ENCODE data around the gene ATF7IP2. TPM values are rescaled to one million over a fixed set of nuclear protein-coding genes. Genes with fewer than 3 reads are reported as not detected.

Gene ATF7IP2, protein sequence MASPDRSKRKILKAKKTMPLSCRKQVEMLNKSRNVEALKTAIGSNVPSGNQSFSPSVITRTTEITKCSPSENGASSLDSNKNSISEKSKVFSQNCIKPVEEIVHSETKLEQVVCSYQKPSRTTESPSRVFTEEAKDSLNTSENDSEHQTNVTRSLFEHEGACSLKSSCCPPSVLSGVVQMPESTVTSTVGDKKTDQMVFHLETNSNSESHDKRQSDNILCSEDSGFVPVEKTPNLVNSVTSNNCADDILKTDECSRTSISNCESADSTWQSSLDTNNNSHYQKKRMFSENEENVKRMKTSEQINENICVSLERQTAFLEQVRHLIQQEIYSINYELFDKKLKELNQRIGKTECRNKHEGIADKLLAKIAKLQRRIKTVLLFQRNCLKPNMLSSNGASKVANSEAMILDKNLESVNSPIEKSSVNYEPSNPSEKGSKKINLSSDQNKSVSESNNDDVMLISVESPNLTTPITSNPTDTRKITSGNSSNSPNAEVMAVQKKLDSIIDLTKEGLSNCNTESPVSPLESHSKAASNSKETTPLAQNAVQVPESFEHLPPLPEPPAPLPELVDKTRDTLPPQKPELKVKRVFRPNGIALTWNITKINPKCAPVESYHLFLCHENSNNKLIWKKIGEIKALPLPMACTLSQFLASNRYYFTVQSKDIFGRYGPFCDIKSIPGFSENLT
- 10 to 100 TPM; 34.4 to 51.8 (median 43.2) TPM for total RNA-seq
- polyA plus RNA-seq: 10 to 100 TPM; 32.4 to 54.7 TPM
- long read RNA-seq, donor 1, transcript ATF7IP2-214 (3 exons, 576 nt): major isoform, 12 of 17 reads
- long read RNA-seq, donor 1, partial matches to known transcripts: 1 of 17 reads
- long read RNA-seq, donor 1, other reads (novel, unspliced or antisense): 4 of 17 reads
- long read RNA-seq, donor 2, transcript ATF7IP2-214 (3 exons, 576 nt): major isoform, 6 of 30 reads
- long read RNA-seq, donor 2, partial matches to known transcripts: 0 of 30 reads
- long read RNA-seq, donor 2, other reads (novel, unspliced or antisense): 13 of 30 reads
- long read RNA-seq, donor 3, transcript ATF7IP2-214 (3 exons, 576 nt): major isoform, 6 of 17 reads
- long read RNA-seq, donor 3, partial matches to known transcripts: 3 of 17 reads
- long read RNA-seq, donor 3, other reads (novel, unspliced or antisense): 6 of 17 reads

DNA sequence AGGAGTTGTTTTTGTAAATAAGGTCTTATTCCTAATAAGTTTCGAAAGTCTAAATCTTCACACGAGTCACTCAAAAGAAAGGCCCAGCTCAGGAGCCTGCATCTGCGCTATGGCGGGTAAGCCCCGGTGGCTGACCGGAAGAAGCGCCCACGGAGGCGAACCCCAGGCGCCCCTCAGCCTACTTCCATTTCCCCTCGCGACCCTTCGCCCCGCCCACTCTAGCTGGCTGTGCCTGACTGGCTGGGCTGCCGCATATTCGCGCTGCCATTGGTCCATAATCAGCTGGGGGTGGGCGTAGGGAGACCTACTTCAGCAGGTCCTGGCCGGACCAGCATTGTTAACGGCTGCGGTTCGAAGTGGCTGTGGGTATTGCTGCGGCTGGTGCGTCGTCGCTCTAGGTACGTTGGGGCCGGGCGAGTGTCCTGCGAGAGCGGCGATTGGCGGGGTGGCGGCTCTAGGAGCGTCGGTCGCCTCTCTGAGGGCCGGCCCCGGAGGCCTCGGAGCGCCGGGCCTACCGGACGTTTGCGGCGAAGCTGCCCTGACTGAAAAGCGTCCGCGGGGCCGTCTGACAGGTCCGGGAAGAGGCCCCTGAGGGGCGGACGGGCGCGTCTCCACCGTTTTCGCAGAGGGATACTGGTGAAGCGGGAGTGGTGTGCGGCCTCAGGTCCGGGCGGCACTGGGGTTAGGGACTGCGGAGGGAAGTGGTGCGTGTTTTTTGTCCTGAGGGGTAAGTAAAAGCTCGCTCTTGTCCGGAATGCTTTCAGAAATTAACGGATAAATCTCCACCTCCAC is at the start of gene ATF7IP2:
ATF7IP2 (plus strand) TSS at position 337 of the 792 bp plus-strand sequence. CDS start 44,560 bp downstream, outside the sequence.
- intact Hi-C loops (cut with DNase I): loop anchor here in 3 of 10 donors (2.0 to 10.0 kb wide), 4 partner anchors 19 to 441 kb away; no protein-coding TSS in a partner anchor
- ATAC-seq: peak; percentile 98 to 100 (median 99)

DNA sequence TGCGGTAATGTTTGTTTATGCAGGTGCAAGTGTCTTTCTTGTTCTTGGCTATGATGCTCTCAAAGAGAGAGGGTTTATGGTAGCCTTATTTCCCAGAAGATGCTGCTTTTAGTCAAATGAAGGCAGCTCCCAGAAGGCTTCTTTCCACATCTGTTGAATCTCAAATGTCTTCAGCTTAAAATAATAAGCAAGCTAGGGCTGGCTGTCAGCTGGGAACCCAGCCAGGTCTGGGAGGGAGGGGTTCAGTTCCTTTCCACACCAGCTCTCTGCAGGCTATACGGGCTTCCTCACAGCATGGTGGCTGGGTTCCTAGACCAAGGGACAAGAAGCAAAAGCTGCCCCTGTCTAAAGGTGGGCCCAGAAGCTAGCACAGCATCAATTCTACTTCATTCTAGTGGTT is 47.4 kb upstream of the ATF7IP2 start:
- WGBS, 4 donors: 32 to 45% (median 39%) methylated on average over 2 of the region's 2 CpGs
- intact Hi-C loops (cut with DNase I): no loop called here
- H3K27ac ChIP-seq: no peak overlapping the region
- H3K9me3 ChIP-seq: peaks cover 0 to 50% (median 28%) of the 10 kb centered on the region in 12 donors
- ATAC-seq: peak in 1 of 4 donors; percentile 48
- H3K4me1 ChIP-seq: peaks cover 0 to 14% (median 0%) of the 10 kb centered on the region in 12 donors
- H3K27me3 ChIP-seq: no peaks in the 10 kb centered on the region
- H3K36me3 ChIP-seq: no peaks in the 10 kb centered on the region
- DNase-seq: peak in 2 of 5 donors; percentile 19 to 24
- TF ChIP-seq POLR2A (IDR thresholded peaks at IDR 0.05): no peak
- TF ChIP-seq, protein P1, sequence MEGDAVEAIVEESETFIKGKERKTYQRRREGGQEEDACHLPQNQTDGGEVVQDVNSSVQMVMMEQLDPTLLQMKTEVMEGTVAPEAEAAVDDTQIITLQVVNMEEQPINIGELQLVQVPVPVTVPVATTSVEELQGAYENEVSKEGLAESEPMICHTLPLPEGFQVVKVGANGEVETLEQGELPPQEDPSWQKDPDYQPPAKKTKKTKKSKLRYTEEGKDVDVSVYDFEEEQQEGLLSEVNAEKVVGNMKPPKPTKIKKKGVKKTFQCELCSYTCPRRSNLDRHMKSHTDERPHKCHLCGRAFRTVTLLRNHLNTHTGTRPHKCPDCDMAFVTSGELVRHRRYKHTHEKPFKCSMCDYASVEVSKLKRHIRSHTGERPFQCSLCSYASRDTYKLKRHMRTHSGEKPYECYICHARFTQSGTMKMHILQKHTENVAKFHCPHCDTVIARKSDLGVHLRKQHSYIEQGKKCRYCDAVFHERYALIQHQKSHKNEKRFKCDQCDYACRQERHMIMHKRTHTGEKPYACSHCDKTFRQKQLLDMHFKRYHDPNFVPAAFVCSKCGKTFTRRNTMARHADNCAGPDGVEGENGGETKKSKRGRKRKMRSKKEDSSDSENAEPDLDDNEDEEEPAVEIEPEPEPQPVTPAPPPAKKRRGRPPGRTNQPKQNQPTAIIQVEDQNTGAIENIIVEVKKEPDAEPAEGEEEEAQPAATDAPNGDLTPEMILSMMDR (IDR thresholded peaks at IDR 0.05): no peak
- no peak overlapping the region for H3K4me3 ChIP-seq

More for the DNA sequence above, at the start of gene ATF7IP2:
- WGBS, 4 donors: 4 to 6% (median 5%) methylated on average over 54 to 66 of the region's 66 CpGs
- Histone ChIP-seq H3K4me1 (peaks cover 0 to 21% (median 9%) of the 10 kb centered on the region in 12 donors), H3K4me3 (peak within 1 kb of the TSS; percentile 40 to 88 (median 78)), H3K36me3 (peaks cover 0 to 5% (median 0%) of the 10 kb centered on the region in 9 donors), H3K27ac (peak within 1 kb of the TSS; percentile 63 to 91 (median 88)), H3K9me3 (peaks cover 0 to 9% (median 0%) of the 10 kb centered on the region in 12 donors), H3K27me3 (no peaks in the 10 kb centered on the region)
- DNase-seq: peak; percentile 92 to 96 (median 95)
- TF ChIP-seq POLR2A (IDR thresholded peaks at IDR 0.05): peak; percentile 61 to 91
- TF ChIP-seq, protein P1 (IDR thresholded peaks at IDR 0.05): no peak

DNA sequence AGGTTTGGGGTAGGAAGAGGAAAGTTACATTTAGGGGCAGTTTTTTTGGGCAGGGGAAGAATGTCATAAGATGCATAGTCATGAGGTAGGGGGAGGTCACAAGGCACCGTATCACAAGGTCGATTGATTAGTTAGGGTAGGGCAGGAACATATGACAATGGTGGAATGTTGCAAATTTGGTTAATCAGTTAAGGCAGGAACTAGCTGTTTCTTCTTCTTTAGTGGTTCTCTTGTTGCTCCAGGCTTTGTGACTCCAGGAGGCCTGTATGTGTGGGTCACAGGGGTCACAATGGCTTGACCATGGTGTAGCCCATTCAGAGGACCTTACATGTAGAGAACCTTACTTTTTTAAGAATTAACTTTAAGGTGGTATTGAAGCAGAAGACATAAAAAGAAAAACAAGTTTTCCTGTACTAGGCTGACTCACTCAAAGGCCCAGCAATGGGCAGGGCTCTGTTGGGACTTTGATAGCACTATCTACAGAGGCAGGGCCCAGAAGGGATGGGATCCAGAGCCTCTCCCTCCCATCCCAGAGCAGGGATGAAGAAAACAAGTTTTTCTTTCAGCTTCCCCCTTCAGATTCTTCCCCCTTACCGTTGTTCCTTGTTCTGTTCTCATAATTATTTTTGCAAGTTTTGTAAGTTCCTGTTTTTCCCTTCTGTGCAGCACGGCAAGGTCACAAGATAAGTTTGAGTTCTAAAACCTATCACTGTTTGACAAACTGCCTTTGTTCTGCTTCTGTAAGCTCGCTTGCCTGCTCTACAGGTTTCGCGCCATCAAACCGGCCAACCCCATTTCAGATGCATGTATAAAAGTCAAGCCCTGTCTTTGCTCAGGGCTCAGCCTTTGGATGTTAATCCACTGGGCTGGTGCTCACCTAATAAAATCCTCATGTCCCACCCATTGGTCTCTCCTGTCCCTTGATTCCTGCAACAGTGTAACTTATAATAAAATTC is 45.8 kb upstream of the ATF7IP2 start:
- 81 to 90% (median 85%) methylated on average over 8 of the region's 8 CpGs for WGBS, 4 donors
- ATAC-seq: no peak

More for the DNA sequence above, 45.8 kb upstream of the ATF7IP2 start:
- intact Hi-C loops (cut with DNase I): no loop called here
- Histone ChIP-seq H3K27me3 (no peaks in the 10 kb centered on the region), H3K4me1 (peaks cover 0 to 2% (median 0%) of the 10 kb centered on the region in 12 donors), H3K4me3 (no peak overlapping the region), H3K9me3 (peaks cover 0 to 58% (median 34%) of the 10 kb centered on the region in 12 donors), H3K27ac (no peak overlapping the region), H3K36me3 (no peaks in the 10 kb centered on the region)
- DNase-seq: no peak
- TF ChIP-seq, protein P1 (IDR thresholded peaks at IDR 0.05): no peak
- TF ChIP-seq POLR2A (IDR thresholded peaks at IDR 0.05): no peak
